HepG2 (cell line): ENCODE measurements around the gene RAD1. TPM values are rescaled to one million over a fixed set of nuclear protein-coding genes. Genes with fewer than 3 reads are reported as not detected.
A peak's percentile ranks its signal among the peaks of the same experiment; 100 is the strongest.

Experiments
- ATF1 ChIP-seq: IDR thresholded peaks from 2 replicates; pipeline ENCODE4 v1.6.1; 2016; ENCODE audit warnings: mild to moderate bottlenecking, control low read depth
- GATAD2A ChIP-seq: IDR thresholded peaks from 2 replicates; pipeline ENCODE4 v1.6.1; 2016
- NFATC3 ChIP-seq: sonication (generic); formaldehyde crosslinking; IDR thresholded peaks from 2 replicates; pipeline ENCODE4 v1.5.1; 2020; ENCODE audit warnings: mild to moderate bottlenecking, missing genetic modification reagents
- RAD21 ChIP-seq: fragments of 450-650 bp; formaldehyde crosslinking; IDR thresholded peaks from 2 replicates; pipeline ENCODE4 v1.5.0; 2020; ENCODE audit warnings: mild to moderate bottlenecking
- SNAPC2 ChIP-seq: sonication (generic); formaldehyde crosslinking; IDR thresholded peaks from 2 replicates; pipeline ENCODE4 v1.8.1; 2022; ENCODE audit warnings: mild to moderate bottlenecking, missing genetic modification reagents
- STAG1 ChIP-seq: sonication (generic); formaldehyde crosslinking; IDR thresholded peaks from 2 replicates; pipeline ENCODE4 v1.4.0; 2020; ENCODE audit warnings: missing genetic modification reagents
- ZBTB1 ChIP-seq: sonication (generic); formaldehyde crosslinking; IDR thresholded peaks from 2 replicates; pipeline ENCODE4 v1.4.0; 2020; ENCODE audit warnings: missing genetic modification reagents, borderline replicate concordance
- ZNF317 ChIP-seq: sonication (generic); formaldehyde crosslinking; IDR thresholded peaks from 2 replicates; pipeline ENCODE4 v1.5.0; 2020; ENCODE audit warnings: mild to moderate bottlenecking, missing genetic modification reagents
- ZNF678 ChIP-seq: sonication (generic); formaldehyde crosslinking; IDR thresholded peaks from 2 replicates; pipeline ENCODE4 v1.4.0; 2020; ENCODE audit warnings: mild to moderate bottlenecking, missing genetic modification reagents
- ZNF883 ChIP-seq: sonication (generic); formaldehyde crosslinking; IDR thresholded peaks from 2 replicates; pipeline ENCODE4 v1.5.1; 2020; ENCODE audit warnings: mild to moderate bottlenecking, missing genetic modification reagents; ENCODE audit errors: not compliant biosample characterization
- polyA plus RNA-seq, 8 experiments: library from polyadenylated mRNA; depleted of rRNA in 3 of 8; stranded (reverse) in 7 of 8; unstranded in 1 of 8; fragments of >200 nt; fragmentation: Illumina TruSeq in 4 of 8; extraction: Trizol in 4 of 8; gene quantifications; 2 replicates each; pipeline versions ENCODE4 v1.2.1 to v1.2.3, GENCODE V29; 2011 to 2016; ENCODE audit warnings: low read depth in 4 of 8, missing spikeins in 1 of 8, mixed read lengths in 1 of 8; ENCODE audit not compliant: insufficient read depth in 1 of 8
- total RNA-seq, 5 experiments: library from RNA; depleted of rRNA; stranded (reverse); fragments of >200 nt; fragmentation: Illumina TruSeq; extraction: Trizol; gene quantifications; 2 replicates each; pipeline ENCODE4 v1.2.3, GENCODE V29; 2016; ENCODE audit warnings: low read depth in 1 of 5
- TF ChIP-seq, protein P1 (sequence below): sonication (generic); formaldehyde crosslinking; IDR thresholded peaks from 2 replicates; pipeline ENCODE4 v1.4.0; 2020; ENCODE audit warnings: missing genetic modification reagents
- TF ChIP-seq, protein P2 (sequence below): sonication (generic); formaldehyde crosslinking; IDR thresholded peaks from 2 replicates; pipeline ENCODE4 v1.4.0; 2020; ENCODE audit warnings: missing genetic modification reagents
- TF ChIP-seq, protein P3 (sequence below): sonication (generic); IDR thresholded peaks from 2 replicates; pipeline ENCODE4 v1.6.1; 2016; ENCODE audit warnings: low read depth, borderline replicate concordance
- TF ChIP-seq, protein P4 (sequence below): sonication (generic); formaldehyde crosslinking; IDR thresholded peaks from 2 replicates; pipeline ENCODE4 v1.4.0; 2020; ENCODE audit warnings: missing genetic modification reagents, borderline replicate concordance
- TF ChIP-seq, protein P5 (sequence below): sonication (generic); formaldehyde crosslinking; IDR thresholded peaks from 2 replicates; pipeline ENCODE4 v1.5.0; 2020; ENCODE audit warnings: mild to moderate bottlenecking, missing genetic modification reagents, moderate library complexity
- TF ChIP-seq, protein P6 (sequence below): IDR thresholded peaks from 2 replicates; pipeline ENCODE4 v1.4.0; 2020; ENCODE audit warnings: mild to moderate bottlenecking, missing genetic modification reagents

The RAD1 gene
- total and polyA plus RNA-seq, 2 of the 13 experiments (the other 11 are each of a cell fraction or from before 2014, with no cell fraction given): 14.7 to 39.1 TPM

DNA sequence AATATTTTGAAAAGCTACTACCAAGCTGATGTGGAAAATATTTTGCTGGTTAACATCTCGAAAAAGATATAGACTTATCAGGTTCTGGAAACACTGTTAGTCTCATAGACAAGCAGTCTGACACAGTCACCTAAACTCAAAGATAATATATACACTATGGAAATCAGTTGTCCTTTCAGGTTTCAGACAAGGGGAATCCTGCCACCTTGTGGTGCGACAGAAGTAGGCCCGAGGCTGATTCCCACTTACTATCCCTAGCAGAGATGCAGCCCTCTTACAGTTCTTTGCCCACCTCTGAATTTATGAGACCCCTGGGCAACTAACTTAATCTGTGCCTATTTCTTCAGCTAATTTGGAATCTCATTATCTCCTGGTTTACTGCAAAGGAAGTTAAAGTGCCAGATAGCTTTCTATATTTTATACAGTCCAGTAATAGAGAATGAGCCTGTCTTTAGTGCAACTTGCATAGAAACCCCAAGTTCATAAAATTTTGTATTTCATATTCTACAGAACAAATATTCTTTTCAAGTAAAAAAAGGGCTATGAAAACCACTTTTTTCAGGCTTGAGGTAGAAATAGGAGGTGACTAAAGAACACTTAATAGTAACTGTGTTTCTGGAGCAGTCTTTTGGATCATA, 16.9 kb downstream of the RAD1 start (continued):
- TF ChIP-seq, protein P1, sequence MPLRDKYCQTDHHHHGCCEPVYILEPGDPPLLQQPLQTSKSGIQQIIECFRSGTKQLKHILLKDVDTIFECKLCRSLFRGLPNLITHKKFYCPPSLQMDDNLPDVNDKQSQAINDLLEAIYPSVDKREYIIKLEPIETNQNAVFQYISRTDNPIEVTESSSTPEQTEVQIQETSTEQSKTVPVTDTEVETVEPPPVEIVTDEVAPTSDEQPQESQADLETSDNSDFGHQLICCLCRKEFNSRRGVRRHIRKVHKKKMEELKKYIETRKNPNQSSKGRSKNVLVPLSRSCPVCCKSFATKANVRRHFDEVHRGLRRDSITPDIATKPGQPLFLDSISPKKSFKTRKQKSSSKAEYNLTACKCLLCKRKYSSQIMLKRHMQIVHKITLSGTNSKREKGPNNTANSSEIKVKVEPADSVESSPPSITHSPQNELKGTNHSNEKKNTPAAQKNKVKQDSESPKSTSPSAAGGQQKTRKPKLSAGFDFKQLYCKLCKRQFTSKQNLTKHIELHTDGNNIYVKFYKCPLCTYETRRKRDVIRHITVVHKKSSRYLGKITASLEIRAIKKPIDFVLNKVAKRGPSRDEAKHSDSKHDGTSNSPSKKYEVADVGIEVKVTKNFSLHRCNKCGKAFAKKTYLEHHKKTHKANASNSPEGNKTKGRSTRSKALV (CRISPR knock-in tag): no peak
- TF ChIP-seq STAG1 (peak; percentile 95), ZNF883 (CRISPR knock-in tag) (no peak), GATAD2A (CRISPR knock-in tag) (0 out of 2 replicates have a peak, but pooled peaks have one; percentile 33), ZNF317 (CRISPR knock-in tag) (peak; percentile 50; the same call in 1 of the 2 replicates), ZNF678 (CRISPR knock-in tag) (no peak), ATF1 (CRISPR knock-in tag) (no peak), ZBTB1 (no peak), RAD21 (CRISPR knock-in tag) (peak; percentile 88), SNAPC2 (CRISPR knock-in tag) (no peak), NFATC3 (CRISPR knock-in tag) (no peak)
- TF ChIP-seq, protein P2, sequence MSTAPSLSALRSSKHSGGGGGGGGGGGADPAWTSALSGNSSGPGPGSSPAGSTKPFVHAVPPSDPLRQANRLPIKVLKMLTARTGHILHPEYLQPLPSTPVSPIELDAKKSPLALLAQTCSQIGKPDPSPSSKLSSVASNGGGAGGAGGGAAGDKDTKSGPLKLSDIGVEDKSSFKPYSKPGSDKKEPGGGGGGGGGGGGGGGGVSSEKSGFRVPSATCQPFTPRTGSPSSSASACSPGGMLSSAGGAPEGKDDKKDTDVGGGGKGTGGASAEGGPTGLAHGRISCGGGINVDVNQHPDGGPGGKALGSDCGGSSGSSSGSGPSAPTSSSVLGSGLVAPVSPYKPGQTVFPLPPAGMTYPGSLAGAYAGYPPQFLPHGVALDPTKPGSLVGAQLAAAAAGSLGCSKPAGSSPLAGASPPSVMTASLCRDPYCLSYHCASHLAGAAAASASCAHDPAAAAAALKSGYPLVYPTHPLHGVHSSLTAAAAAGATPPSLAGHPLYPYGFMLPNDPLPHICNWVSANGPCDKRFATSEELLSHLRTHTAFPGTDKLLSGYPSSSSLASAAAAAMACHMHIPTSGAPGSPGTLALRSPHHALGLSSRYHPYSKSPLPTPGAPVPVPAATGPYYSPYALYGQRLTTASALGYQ (CRISPR knock-in tag): no peak
- TF ChIP-seq, protein P3, sequence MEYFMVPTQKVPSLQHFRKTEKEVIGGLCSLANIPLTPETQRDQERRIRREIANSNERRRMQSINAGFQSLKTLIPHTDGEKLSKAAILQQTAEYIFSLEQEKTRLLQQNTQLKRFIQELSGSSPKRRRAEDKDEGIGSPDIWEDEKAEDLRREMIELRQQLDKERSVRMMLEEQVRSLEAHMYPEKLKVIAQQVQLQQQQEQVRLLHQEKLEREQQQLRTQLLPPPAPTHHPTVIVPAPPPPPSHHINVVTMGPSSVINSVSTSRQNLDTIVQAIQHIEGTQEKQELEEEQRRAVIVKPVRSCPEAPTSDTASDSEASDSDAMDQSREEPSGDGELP: no peak
- TF ChIP-seq, protein P4, sequence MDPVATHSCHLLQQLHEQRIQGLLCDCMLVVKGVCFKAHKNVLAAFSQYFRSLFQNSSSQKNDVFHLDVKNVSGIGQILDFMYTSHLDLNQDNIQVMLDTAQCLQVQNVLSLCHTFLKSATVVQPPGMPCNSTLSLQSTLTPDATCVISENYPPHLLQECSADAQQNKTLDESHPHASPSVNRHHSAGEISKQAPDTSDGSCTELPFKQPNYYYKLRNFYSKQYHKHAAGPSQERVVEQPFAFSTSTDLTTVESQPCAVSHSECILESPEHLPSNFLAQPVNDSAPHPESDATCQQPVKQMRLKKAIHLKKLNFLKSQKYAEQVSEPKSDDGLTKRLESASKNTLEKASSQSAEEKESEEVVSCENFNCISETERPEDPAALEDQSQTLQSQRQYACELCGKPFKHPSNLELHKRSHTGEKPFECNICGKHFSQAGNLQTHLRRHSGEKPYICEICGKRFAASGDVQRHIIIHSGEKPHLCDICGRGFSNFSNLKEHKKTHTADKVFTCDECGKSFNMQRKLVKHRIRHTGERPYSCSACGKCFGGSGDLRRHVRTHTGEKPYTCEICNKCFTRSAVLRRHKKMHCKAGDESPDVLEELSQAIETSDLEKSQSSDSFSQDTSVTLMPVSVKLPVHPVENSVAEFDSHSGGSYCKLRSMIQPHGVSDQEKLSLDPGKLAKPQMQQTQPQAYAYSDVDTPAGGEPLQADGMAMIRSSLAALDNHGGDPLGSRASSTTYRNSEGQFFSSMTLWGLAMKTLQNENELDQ: no peak
- TF ChIP-seq, protein P5, sequence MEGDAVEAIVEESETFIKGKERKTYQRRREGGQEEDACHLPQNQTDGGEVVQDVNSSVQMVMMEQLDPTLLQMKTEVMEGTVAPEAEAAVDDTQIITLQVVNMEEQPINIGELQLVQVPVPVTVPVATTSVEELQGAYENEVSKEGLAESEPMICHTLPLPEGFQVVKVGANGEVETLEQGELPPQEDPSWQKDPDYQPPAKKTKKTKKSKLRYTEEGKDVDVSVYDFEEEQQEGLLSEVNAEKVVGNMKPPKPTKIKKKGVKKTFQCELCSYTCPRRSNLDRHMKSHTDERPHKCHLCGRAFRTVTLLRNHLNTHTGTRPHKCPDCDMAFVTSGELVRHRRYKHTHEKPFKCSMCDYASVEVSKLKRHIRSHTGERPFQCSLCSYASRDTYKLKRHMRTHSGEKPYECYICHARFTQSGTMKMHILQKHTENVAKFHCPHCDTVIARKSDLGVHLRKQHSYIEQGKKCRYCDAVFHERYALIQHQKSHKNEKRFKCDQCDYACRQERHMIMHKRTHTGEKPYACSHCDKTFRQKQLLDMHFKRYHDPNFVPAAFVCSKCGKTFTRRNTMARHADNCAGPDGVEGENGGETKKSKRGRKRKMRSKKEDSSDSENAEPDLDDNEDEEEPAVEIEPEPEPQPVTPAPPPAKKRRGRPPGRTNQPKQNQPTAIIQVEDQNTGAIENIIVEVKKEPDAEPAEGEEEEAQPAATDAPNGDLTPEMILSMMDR (CRISPR knock-in tag): peak; percentile 88
- TF ChIP-seq, protein P6, sequence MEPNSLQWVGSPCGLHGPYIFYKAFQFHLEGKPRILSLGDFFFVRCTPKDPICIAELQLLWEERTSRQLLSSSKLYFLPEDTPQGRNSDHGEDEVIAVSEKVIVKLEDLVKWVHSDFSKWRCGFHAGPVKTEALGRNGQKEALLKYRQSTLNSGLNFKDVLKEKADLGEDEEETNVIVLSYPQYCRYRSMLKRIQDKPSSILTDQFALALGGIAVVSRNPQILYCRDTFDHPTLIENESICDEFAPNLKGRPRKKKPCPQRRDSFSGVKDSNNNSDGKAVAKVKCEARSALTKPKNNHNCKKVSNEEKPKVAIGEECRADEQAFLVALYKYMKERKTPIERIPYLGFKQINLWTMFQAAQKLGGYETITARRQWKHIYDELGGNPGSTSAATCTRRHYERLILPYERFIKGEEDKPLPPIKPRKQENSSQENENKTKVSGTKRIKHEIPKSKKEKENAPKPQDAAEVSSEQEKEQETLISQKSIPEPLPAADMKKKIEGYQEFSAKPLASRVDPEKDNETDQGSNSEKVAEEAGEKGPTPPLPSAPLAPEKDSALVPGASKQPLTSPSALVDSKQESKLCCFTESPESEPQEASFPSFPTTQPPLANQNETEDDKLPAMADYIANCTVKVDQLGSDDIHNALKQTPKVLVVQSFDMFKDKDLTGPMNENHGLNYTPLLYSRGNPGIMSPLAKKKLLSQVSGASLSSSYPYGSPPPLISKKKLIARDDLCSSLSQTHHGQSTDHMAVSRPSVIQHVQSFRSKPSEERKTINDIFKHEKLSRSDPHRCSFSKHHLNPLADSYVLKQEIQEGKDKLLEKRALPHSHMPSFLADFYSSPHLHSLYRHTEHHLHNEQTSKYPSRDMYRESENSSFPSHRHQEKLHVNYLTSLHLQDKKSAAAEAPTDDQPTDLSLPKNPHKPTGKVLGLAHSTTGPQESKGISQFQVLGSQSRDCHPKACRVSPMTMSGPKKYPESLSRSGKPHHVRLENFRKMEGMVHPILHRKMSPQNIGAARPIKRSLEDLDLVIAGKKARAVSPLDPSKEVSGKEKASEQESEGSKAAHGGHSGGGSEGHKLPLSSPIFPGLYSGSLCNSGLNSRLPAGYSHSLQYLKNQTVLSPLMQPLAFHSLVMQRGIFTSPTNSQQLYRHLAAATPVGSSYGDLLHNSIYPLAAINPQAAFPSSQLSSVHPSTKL: peak; percentile 18; the same call in 1 of the 2 replicates
- TF ChIP-seq, all 625 proteins: peak for 8
